H4 (cell line): Measurements from ENCODE around the gene TMEM222. TPM values are rescaled to one million over a fixed set of nuclear protein-coding genes. Genes with fewer than 3 reads are reported as not detected.
"Not testable (repeated sequence)": the region's sequence is repeated elsewhere in the genome, so short reads cannot be mapped to it uniquely, and the experiment has no call there.

ENCODE experiments used
- DNase-seq: peaks from one replicate; pipeline ENCODE4 v3.0.0-alpha.2; 2015; ENCODE audit warnings: low spot score
- total RNA-seq: library from RNA; depleted of rRNA; stranded (reverse); fragments of >200 nt; shearing (Covaris generic); gene quantifications from 2 replicates; pipeline ENCODE4 v1.2.3, GENCODE V29; 2014; rRNA removed

TMEM222 gene
- 30.7 and 33.4 TPM in 2 replicates for total RNA-seq

- peak; percentile 95 for DNase-seq
These were observed at the start of gene TMEM222 for GRCh38 chr1:27321813-27322568. Gene TMEM222, plus strand, starts transcription at chr1:27322163. Its CDS starts 35 bp downstream, at chr1:27322198.

DNA sequence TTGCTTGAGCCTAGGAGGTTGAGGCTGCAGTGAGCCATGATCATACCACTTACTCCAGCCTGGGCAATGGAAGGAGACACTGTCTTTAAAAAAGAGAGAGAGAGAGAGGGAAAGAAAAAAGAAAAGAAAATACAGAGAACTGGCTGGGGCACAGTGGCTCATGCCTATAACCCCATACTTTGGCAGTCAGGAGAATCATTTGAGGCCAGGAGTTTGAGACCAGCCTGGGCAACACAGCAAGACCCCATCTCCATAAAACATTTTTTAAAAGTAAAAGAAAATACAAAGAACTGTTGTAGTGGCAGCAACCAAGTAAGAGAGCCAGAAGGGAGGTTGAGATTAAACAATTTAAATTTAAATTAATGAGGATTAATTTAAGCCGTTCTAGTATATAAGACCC lies 47.8 kb upstream of the TMEM222 start:
- no peak for DNase-seq

- DNase-seq, result no peak
These were observed 46.3 kb upstream of the TMEM222 start for GRCh38 chr1:27275696-27276095.

DNA sequence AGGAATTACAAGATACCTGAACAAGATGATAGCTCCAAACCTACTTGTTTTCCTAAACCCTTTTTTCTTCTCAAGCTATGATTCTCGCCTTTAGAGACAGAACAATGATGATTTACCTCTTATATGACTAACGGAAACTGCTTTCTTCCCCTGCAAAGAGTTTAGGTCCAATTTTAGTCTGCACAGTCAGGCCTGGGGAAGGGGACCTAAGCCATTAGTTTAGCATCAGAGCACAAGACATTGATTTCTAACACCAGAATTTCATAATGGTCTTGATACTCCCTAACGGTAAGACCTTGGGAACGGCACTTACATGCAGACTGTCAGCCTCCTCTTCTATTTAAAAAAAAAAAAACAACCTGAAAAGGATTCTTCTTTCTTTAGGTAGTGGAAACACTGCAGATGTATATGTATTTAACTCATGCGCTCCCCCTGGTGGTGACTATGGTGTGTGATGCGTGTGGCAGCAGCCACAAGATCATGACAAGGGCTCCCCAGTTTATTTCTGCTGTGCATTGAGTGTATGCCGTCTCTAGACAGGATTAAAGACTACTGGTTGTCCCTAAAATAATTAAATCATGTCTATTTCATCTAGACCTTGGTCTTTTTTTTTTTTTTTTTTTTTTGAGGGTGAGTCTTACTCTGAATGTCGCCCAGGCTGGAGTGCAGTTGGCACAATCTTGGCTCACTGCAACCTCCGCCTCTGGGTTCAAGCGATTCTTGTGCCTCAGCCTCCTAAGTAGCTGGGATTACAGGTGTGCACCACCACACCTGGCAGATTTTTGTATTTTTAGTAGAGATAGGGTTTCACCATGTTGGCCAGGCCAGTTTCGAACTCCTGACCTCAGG lies 37.3 kb upstream of the TMEM222 start:
- DNase-seq, result peak; percentile 67

DNA sequence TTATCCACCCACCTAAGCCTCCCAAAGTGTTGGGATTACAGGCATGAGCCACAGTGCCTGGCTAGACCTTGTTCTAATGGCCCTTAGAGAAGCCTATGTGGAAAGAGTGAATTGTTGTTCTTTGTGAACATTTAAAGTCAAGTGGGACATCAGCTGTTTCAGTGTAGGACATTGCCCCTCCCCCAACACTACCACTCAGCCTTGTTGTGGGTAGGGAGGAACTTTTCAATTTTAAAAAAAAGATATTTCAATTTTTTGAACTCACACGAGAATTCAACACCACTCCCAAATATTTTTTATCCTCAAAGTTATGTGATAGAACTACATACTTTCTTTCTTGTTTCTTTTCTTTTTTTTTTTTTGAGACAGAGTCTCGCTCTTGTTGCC lies 36.7 kb upstream of the TMEM222 start:
- DNase-seq, result no peak

DNA sequence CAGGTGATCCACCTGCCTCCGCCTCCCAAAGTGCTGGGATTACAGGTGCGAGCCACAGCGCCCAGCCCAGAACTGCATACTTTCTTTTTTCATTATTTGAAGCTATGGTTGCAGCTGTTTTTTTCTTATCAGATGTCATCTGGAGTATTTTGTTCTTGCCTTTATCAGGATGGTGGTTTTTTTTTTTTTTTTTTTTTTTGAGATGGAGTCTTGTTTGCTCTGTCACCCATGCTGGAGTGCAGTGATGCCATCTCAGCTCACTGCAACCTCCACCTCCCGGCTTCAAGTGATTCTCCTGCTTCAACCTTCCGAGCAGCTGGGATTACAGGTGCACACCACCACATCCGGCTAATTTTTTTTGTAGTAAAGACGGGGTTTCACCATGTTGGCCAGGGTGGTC lies 36.1 kb upstream of the TMEM222 start:
- not testable (repeated sequence) for DNase-seq

DNA sequence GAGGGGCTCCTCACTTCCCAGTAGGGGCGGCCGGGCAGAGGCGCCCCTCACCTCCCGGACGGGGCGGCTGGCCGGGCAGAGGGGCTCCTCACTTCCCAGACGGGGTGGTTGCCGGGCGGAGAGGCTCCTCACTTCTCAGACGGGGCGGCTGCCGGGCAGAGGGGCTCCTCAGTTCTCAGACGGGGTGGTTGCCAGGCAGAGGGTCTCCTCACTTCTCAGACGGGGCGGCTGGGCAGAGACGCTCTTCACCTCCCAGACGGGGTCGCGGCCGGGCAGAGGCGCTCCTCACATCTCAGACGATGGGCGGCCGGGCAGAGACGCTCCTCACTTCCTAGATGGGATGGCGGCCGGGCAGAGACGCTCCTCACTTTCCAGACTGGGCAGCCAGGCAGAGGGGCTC lies 32.8 kb upstream of the TMEM222 start:
- not testable (repeated sequence) for DNase-seq

GRCh38 chr1:27290581-27290980 lies 31.4 kb upstream of the TMEM222 start:
- DNase-seq, result no peak

DNA sequence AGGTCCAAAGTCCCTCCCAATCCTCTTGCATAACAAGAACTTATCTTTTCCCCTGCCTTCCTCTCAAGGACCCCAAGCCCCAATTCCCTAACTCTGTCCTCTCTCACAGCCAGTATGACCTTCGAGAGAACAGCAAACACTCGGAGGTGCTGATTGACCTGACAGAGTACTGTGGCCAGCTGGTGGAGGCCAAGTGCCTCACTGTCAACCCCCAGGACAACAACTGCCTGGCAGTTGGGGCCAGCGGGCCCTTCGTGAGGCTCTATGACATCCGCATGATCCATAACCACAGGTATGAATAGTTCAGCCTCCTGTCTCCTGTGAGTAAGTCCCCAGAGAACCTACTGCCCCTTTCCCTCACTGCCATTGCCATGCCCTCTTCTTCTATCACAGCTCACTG lies 29.9 kb upstream of the TMEM222 start:
- no peak for DNase-seq

- DNase-seq, result no peak
These were observed 28.0 kb upstream of the TMEM222 start for GRCh38 chr1:27293915-27294314.

DNA sequence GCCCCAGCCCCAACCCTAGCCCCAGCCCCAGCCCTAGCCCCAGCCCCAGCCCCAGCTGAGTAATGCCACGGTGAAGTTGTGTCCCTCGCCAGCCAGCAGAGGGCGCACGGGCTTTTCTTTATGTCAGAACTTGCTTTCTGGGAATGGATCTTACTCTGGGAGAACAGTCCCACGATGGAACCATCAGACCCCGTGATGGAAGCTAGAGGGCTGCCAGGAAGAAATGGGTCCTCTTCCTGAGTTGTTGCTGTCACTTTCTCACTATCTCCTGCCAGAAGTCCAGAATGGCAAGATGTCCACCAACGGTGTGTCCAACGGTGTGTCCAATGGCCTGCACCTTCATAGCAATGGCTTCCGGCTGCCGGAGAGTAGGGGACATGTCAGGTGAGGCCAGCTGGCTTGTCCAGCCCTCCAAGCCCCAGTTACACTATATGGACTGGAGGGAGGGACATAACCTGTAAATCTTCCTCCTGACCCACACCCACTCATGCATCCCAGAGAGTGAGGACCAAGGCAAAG lies 25.1 kb upstream of the TMEM222 start:
- DNase-seq, result peak; percentile 21

GRCh38 chr1:27297903-27298302 lies 24.1 kb upstream of the TMEM222 start:
- DNase-seq, result no peak

GRCh38 chr1:27298632-27299384 lies 23.2 kb upstream of the TMEM222 start:
- no peak for DNase-seq

DNA sequence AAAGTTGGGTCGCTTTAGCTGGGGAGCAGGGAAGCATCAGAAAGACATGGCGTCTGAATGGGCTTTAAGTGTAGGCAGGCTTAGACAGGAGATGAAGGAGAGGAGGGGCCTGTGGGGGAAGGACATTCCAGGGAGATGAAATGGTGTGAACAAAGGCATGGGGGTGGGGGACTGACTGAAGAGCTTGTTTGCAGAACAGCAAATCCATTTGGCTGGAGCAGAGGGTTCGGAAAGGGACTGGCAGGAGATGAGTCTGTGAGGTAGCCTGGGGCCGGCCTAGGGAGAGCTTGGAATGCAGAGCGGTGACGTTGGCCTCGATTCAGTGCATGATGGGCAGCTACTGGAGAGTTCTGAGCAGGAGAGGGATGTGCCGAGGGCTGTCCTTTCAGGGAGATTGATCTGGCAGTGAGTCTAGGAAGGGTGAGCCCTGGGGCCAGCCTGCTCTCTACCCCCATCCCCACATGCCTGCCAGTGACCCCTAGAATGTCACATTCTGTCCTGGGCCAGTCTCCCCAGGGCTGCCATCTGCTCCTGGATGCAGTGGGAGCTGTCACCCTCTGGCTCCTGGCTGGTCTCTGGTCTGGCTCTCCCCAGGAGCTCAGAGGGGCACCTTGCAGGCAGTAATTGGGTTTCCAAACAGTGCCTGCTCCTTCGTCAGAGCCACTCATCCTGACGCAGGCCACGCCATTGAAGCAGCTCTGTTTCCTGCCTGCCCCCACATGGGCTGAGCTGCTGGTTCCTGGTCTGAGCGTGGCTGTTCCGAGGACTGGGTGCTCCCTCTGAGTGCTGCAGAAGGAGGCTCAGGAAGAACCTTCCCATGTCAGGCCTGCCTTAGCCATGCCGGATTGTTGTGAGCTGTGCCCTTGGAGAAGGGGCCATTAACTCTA lies 22.3 kb upstream of the TMEM222 start:
- peak; percentile 32 for DNase-seq

GRCh38 chr1:27300341-27301051 lies 21.5 kb upstream of the TMEM222 start:
- peak; percentile 79 for DNase-seq

- no peak for DNase-seq
These were observed 20.9 kb upstream of the TMEM222 start for GRCh38 chr1:27301052-27301422.

- no peak for DNase-seq
These were observed 20.3 kb upstream of the TMEM222 start for GRCh38 chr1:27301582-27302199.

DNA sequence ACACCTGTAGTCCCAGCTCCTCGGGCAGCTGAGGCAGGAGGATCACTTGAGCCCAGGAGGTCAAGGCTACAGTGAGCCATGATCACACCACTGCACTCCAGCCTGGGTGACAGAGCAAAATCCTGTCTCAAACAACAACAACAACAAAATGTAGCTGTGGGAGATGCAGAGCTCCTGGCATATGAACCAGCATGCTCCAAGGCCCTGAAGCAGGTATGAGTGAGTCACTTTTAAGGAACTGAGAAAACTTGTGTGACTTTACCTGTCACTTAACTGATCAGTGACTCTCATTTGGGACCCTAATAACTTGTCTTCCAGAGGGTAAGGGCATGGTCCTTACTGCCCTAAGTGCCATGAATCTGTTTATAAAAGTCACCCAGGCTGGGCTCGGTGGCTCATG lies 19.4 kb upstream of the TMEM222 start:
- DNase-seq, result no peak

DNA sequence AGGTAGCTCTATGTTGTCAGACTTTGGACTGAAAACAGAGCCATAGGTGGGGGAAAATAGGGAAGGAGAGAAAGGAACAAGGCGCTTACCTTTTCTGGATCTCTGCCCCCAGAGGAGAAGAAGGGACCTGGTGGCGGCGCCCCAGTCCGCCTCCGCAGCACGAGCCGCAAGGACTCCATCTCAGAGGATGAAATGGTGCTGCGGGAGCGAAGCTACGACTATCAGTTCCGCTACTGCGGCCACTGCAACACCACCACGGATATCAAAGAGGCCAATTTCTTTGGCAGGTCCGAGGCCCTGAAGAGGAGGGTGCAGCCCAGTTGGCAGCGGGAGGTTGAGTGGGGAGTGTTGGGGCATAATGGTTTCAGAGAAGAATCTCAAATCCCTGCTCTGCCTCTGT lies 18.5 kb upstream of the TMEM222 start:
- no peak for DNase-seq

DNA sequence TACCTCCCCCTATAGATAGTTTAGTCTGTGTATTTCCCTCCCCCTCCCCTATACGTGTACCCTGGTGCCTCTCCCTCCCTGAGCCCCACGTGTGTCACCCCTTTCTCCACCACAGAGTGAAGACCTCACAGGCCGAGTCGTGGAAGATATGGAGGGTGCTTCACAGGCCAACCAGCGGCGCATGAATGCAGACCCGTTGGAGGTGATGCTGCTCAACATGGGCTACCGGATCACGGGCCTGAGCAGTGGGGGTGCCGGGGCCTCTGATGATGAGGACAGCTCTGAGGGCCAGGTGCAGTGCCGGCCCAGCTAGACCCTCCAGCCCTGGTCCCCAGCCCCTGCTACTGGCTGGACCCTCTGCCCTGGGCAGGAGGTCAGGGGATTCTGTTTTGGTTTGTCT lies 15.9 kb upstream of the TMEM222 start:
- no peak for DNase-seq
